Occipital lobe (tissue), 2 donors: ENCODE results near the gene CCDC102A. TPM values are rescaled to one million over a fixed set of nuclear protein-coding genes. Genes with fewer than 3 reads are reported as not detected.

Source experiments
- DNase-seq: peaks from one replicate; lab custom pipeline; 2025; lab: John Stamatoyannopoulos, UW
- total RNA-seq: library from RNA; depleted of rRNA; stranded (reverse); fragments of >200 nt; gene quantifications from one replicate; pipeline ENCODE4 v1.2.3, GENCODE V29; 2014

The CCDC102A gene
- total RNA-seq, 1 donor from 2014 or later, result 1.7 TPM

GRCh38 chr16:57537581-57538234 is 1.3 kb upstream of the CCDC102A start:
- DNase-seq, result no peak

- DNase-seq, result no peak
Observed at GRCh38 chr16:57537194-57537505, 779 bp upstream of the CCDC102A start.

GRCh38 chr16:57535680-57536305 is 578 bp downstream of the CCDC102A start:
- DNase-seq, result peak; percentile 74

- no peak for DNase-seq
Observed at GRCh38 chr16:57534881-57535658, 1.3 kb downstream of the CCDC102A start.

- DNase-seq, result no peak
Observed at GRCh38 chr16:57534337-57534880, 2.0 kb downstream of the CCDC102A start.

- DNase-seq, result no peak
Observed at GRCh38 chr16:57533431-57534336, 2.7 kb downstream of the CCDC102A start.

GRCh38 chr16:57532266-57532625 is 4.1 kb downstream of the CCDC102A start:
- DNase-seq, result no peak

- DNase-seq, result no peak
Observed at GRCh38 chr16:57531635-57532265, 4.6 kb downstream of the CCDC102A start.

GRCh38 chr16:57531253-57531575 is 5.2 kb downstream of the CCDC102A start:
- no peak for DNase-seq

GRCh38 chr16:57530522-57531252 is 5.7 kb downstream of the CCDC102A start:
- DNase-seq, result no peak

- no peak for DNase-seq
Observed at GRCh38 chr16:57530104-57530521, 6.3 kb downstream of the CCDC102A start.

GRCh38 chr16:57529391-57530103 is 6.8 kb downstream of the CCDC102A start:
- no peak for DNase-seq

GRCh38 chr16:57528499-57529390 is 7.6 kb downstream of the CCDC102A start:
- DNase-seq, result no peak

GRCh38 chr16:57527610-57528360 is 8.6 kb downstream of the CCDC102A start:
- no peak for DNase-seq

GRCh38 chr16:57527027-57527426 is 9.3 kb downstream of the CCDC102A start:
- DNase-seq, result no peak

- no peak for DNase-seq
Observed at GRCh38 chr16:57526498-57526897, 9.9 kb downstream of the CCDC102A start.

GRCh38 chr16:57525761-57526160 is 10.6 kb downstream of the CCDC102A start:
- DNase-seq, result no peak

- no peak for DNase-seq
Observed at GRCh38 chr16:57522960-57523359, 13.4 kb downstream of the CCDC102A start.
